ENCODE data around the gene PRR5L.

- TF ChIP-seq, protein P1, sequence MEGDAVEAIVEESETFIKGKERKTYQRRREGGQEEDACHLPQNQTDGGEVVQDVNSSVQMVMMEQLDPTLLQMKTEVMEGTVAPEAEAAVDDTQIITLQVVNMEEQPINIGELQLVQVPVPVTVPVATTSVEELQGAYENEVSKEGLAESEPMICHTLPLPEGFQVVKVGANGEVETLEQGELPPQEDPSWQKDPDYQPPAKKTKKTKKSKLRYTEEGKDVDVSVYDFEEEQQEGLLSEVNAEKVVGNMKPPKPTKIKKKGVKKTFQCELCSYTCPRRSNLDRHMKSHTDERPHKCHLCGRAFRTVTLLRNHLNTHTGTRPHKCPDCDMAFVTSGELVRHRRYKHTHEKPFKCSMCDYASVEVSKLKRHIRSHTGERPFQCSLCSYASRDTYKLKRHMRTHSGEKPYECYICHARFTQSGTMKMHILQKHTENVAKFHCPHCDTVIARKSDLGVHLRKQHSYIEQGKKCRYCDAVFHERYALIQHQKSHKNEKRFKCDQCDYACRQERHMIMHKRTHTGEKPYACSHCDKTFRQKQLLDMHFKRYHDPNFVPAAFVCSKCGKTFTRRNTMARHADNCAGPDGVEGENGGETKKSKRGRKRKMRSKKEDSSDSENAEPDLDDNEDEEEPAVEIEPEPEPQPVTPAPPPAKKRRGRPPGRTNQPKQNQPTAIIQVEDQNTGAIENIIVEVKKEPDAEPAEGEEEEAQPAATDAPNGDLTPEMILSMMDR (IDR thresholded peaks at IDR 0.05; ENCODE audit: low read length): no peak
- TF ChIP-seq EZH2 (optimal IDR thresholded peaks at IDR 0.05; ENCODE audit: low read depth, low read length): no peak
- no peak for TF ChIP-seq EZH2phosphoT487 (IDR thresholded peaks at IDR 0.05; ENCODE audit: low read length)
Observed at GRCh38 chr11:36425561-36426081, 129.5 kb downstream of the PRR5L start.

Data from MM.1S (cell line).